HuH-7 (cell line): ENCODE measurements around the gene C11orf16.
"Not testable (repeated sequence)": the region's sequence is repeated elsewhere in the genome, so short reads cannot be mapped to it uniquely, and the experiment has no call there.

Experiments used
- DNase-seq: peaks from one replicate; pipeline ENCODE4 v3.0.0; 2011; ENCODE audit warnings: low spot score

Gene C11orf16

DNA sequence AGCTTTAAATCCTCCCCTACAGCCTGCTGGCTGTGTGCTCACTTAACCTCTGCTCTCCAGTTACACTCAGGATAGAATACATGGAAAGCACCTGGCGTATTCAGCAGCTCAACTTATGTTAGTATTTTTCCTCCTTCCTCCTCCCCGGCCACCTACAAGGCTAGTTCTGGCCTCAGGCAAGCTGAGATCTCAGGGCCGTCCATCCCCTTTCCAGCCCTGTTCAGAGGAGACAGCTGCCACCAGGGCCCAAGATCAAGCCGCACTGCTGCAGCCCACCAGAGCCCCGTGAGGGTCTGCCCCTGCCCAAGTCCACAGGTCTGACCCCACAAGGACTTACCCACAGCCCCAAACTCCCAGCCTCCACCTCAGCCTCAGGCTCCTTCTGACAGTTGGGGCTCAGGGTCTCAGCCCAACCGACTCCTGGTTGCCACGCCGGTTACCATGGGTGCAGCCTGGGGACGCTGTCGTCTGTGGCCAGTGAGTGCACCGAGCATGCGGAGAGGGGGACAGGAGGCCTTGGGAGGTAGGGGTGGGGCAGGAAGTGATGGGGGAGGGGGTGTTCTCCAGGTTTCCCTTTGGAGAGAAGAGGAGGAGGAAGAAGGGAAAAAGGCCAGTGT is at the start of gene C11orf16:
C11orf16 (minus strand) TSS at position 384 of the 617 bp plus-strand sequence. CDS start 639 bp downstream, outside the sequence.
- no peak for DNase-seq

DNA sequence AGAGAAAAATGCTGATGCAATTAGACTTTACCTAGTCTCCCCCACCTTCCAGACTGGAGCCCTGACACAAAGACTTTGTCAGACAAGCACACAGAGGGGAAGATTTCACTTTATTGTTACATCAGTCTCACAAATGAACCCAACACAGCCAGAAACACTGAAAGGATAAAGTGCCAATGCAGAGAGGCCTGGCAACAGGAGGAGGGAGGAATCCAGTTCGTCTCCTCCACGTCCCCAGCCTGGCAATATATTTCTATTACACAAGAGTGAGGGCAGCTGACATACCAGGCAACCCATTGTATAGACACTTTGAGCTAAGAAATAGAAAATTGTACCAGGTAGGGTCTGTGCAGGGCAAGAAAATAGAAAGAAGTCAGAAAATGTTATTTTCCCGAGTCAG is 47.7 kb upstream of the C11orf16 start:
- DNase-seq = no peak

DNA sequence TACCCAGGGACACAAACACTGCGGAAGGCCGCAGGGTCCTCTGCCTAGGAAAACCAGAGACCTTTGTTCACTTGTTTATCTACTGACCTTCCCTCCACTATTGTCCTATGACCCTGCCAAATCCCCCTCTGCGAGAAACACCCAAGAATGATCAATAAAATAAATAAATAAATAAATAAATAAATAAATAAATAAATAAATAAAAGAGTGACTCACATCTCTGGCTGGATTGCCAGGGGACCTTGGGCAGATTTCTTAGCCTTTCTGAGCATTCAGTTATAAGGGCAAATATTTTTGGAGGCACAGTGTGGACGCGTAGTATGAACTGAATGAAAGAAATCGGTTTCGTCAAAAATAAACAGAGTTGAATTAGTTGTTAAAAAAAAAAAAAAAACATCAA is 46.6 kb upstream of the C11orf16 start:
- not testable (repeated sequence) for DNase-seq

- DNase-seq = no peak
Measured at GRCh38 chr11:8973121-8973520, 40.4 kb upstream of the C11orf16 start.

GRCh38 chr11:8971924-8972316 is 39.2 kb upstream of the C11orf16 start:
- no peak for DNase-seq

- DNase-seq = no peak
Measured at GRCh38 chr11:8971196-8971923, 38.6 kb upstream of the C11orf16 start.

DNA sequence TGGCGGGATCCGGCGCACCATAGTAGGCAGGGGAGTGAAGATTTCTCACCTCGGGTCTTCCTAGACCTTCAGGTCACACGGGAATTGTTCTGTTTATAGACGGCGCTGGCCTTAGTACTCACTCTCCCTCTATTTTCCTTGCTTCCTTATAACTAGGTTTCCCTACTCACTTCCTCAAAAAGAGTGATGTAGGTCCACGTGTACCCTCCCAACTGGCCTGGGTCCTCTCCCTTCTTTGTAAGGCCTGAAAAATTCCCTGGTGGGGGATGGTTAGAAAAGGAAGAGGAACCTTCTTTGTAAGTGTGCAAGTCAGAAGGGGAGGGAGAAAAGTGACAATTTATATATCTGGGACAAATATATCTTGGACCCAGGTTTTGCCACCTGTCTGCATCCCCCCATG is 34.4 kb upstream of the C11orf16 start:
- DNase-seq = no peak

GRCh38 chr11:8964324-8965320 is 31.9 kb upstream of the C11orf16 start, which contains the start of gene TMEM9B:
Gene TMEM9B, minus strand, starts transcription at chr11:8964442. Its CDS starts 129 bp downstream, at chr11:8964313.
- DNase-seq = peak; percentile 91

- peak; percentile 77 for DNase-seq
Measured at GRCh38 chr11:8963569-8964323, 31.0 kb upstream of the C11orf16 start.

DNA sequence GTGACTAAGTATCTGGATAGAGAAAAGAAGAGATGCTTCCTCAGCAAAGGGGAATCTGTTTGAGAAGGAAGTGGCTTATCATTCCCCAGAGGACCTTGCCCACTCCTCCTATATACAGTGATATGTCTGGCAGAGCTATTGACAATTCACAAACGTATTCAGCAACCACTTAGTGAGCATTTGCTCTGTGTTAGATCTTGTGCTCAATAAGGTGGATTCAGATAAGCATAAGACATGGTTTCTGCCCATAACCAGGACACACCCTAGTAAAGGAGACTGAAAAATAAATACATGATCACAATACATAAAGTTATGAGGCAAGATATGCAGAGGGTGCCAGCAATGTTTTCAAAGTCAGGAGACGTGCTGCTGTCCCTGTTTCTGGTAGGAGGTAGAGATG is 30.1 kb upstream of the C11orf16 start:
- DNase-seq = no peak

- no peak for DNase-seq
Measured at GRCh38 chr11:8961401-8961800, 28.7 kb upstream of the C11orf16 start.

- DNase-seq = peak; percentile 82
Measured at GRCh38 chr11:8959546-8960166, 26.9 kb upstream of the C11orf16 start.

- DNase-seq = no peak
Measured at GRCh38 chr11:8956860-8957259, 24.1 kb upstream of the C11orf16 start.

DNA sequence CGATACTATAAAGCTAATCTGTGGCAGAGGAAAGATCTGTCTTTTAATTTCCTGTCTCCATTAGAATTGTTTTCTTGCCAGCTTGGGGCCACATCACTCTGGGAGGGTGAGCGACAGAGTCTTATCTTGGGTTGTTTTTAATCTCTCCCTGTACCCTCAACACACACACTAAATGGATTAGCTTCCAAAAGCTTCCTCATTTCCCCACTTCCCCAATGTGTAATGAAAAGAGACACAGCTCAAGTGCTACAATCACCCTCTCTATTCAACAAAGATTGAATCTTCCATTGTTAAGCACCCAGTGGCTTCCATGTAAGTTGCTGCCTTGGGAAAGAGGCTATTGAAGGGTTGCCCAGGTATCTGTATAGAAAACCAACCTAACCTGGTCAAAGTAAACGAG is 16.1 kb upstream of the C11orf16 start:
- DNase-seq = no peak

DNA sequence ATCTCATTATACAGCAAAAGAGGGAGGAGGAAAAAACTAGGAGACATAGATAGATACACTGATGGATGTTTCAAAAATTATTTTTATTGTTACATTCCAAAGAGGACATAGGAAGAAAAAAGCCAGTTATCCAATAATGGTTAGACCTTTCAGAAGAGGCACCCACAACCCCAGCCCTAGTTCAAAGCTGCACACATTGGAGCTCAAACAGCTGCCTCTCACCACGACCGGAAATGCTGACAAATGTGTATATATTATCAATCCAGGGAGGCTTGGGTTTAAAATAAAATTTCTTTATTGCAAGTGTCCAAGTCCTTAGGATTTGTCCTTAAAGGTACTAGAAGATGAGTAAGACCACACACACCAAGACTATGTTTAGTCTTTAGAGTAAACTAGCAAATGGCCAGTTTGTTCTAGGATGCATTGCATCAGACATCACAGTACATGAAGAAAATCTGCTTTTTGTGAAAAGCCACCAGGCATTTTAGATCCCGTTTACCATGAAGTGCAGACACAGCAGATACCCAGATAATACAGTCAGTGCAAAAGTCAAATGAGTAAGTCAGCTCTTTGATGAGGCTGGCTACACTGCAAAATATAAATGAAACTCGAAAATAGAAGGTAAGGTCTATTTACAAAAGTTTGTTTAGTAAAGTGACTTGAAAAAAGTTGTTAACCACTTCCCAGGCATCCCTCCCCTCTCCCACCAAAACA is 14.6 kb upstream of the C11orf16 start:
- no peak for DNase-seq

DNA sequence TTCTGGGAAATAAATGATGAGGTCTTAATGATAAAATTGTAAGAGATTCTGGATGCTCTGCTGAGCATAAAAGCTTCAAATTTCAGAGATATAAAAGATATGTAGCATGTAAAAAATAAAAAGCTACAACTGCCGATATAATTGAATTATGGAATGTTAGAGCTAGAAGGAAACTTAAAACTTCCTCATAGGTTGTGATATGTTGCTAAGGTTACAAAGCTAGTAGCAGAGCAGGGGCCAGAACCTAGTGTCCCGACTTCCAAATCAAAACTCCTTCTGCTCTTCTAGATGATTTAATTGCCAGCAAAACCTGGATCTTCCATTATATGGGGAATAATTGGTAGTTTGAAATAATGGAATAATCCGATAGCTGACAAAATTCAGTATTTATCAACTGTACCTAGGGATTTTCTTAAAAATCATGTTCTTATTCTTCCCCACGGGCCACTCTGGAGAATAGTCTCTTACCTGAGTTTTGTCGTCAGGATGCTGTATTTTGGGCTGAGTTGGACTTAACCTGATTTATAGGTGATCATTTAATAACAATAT is 9.8 kb upstream of the C11orf16 start, which contains the start of gene ASCL3:
ASCL3 (minus strand) TSS at position 499 of the 549 bp plus-strand sequence. CDS start 4,855 bp downstream, outside the sequence.
- DNase-seq = no peak

DNA sequence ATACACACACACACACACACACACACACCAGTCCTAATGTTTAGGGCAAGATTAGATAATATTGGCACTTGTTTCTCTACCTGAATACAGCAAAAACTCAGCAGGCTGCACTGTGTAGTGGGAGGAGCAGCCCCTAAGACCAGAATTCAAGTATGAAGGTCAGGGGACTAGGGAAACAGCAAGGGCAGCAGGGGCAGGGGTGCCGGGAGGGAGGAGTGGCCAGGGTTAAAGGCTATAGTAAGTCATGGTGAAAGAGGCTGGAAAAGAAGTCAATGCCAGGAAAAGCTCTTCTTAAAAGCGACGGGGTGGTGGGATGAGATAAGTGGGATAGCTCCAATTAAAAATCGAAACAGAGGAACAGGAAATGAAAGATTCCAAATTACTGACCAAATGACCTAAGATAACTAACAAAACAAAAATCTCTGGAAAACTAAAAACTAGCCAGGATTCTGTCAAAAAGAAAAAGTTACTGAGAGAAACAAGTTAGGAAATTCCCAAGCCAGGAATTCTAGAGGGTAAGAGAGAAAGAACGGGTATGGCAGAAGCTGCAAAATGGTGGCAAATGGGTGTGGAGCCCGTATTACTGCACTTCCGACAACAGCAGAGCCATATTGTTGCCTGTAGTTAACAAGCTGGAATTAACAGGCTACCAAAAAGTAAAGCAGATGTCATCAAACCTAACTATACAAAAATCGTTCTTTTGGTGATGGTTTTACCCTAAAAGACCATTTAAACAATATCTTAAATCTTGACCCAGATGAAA is 8.8 kb upstream of the C11orf16 start:
- DNase-seq = no peak

DNA sequence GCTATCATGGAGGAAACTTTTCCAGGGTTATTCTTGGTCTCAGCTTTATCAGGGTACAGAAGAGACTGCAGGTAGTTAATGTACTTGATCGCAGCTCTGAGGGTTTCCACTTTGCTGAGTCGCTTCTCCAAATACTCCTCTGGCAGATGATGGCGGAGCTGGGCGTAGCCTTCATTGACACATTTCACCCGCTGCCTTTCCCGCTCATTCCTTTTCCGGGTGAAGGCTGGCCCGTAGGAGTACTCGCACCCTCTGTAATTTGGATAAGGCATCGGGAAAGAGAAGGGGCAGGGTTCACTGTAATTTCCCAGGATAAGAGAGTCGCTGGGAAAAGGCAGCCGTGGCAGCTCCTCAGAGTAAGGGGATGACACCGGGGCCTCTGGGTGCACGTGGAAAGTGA is 4.9 kb upstream of the C11orf16 start:
- no peak for DNase-seq

DNA sequence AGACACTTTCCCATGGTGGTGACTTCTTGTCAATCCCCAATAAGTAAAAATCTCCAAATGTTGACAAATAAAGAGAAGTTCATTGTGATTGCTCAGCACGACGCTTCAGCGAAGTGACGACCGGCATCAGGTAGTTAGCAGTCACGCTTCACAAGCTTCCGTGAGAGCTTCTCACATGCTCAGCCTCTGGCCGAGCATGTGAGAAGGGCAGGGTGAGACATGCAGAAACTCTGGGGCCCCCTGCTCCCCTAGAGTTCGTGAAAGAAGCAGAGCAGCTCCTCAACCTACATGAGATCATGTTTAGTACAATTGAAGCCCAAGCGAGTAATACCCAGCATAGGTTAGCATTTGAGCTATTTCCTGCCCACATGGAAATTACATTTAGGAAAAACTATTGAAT is 4.4 kb upstream of the C11orf16 start:
- no peak for DNase-seq
